ENCODE data around the gene VEGFC. TPM values are rescaled to one million over a fixed set of nuclear protein-coding genes. Genes with fewer than 3 reads are reported as not detected.

Gene VEGFC
- total RNA-seq, 2 donors from 2014 or later = 0.60 to 0.95 TPM

GRCh38 chr4:176680668-176681180 is 112.0 kb downstream of the VEGFC start:
- H3K27ac ChIP-seq (ENCODE audit: low read depth, low read length) = no peak overlapping the region
- H3K9me3 Mint-ChIP-seq = peaks cover 3% of the 10 kb centered on the region

GRCh38 chr4:176676901-176677300 is 115.8 kb downstream of the VEGFC start:
- TF ChIP-seq CTCF (conservative IDR thresholded peaks at IDR 0.05) = no peak
- no peak overlapping the region for H3K4me3 Mint-ChIP-seq
- H3K36me3 ChIP-seq (ENCODE audit: control insufficient read depth, insufficient read depth, low read length) = no peaks in the 10 kb centered on the region
- H3K4me3 ChIP-seq (ENCODE audit: low read length) = no peak overlapping the region
- no peak for DNase-seq
- H3K9ac ChIP-seq (ENCODE audit: extremely low read depth, low read length, poor library complexity, severe bottlenecking) = no peak overlapping the region
- H3K27me3 Mint-ChIP-seq (ENCODE audit: insufficient read depth) = no peaks in the 10 kb centered on the region
- H3K4me1 Mint-ChIP-seq = no peaks in the 10 kb centered on the region
- H3K27me3 ChIP-seq (ENCODE audit: control insufficient read depth, insufficient read depth, low read length, poor library complexity, severe bottlenecking) = no peaks in the 10 kb centered on the region
- 93 to 100% methylated on average over 1 to 4 of the region's 4 CpGs for WGBS, 2 experiments (ENCODE audit: insufficient coverage in 1 of 2, insufficient read length in 1 of 2)
- H3K27ac ChIP-seq (ENCODE audit: low read depth, low read length) = no peak overlapping the region
- H3K36me3 Mint-ChIP-seq (ENCODE audit: low read depth) = no peaks in the 10 kb centered on the region
- H3K4me1 ChIP-seq (ENCODE audit: control insufficient read depth, insufficient read depth, low read length) = no peaks in the 10 kb centered on the region
- H3K27ac Mint-ChIP-seq = no peak overlapping the region
- H3K9me3 Mint-ChIP-seq = peaks cover 3% of the 10 kb centered on the region
- H3K9me3 ChIP-seq (ENCODE audit: control insufficient read depth, low read length) = no peaks in the 10 kb centered on the region

More at GRCh38 chr4:176680668-176681180, 112.0 kb downstream of the VEGFC start:
- H3K4me1 Mint-ChIP-seq = no peaks in the 10 kb centered on the region
- Histone ChIP-seq H3K36me3 (ENCODE audit: control insufficient read depth, insufficient read depth, low read length) (no peaks in the 10 kb centered on the region), H3K9ac (ENCODE audit: extremely low read depth, low read length, poor library complexity, severe bottlenecking) (no peak overlapping the region), H3K4me3 (ENCODE audit: low read length) (no peak overlapping the region), H3K27me3 (ENCODE audit: control insufficient read depth, insufficient read depth, low read length, poor library complexity, severe bottlenecking) (no peaks in the 10 kb centered on the region), H3K9me3 (ENCODE audit: control insufficient read depth, low read length) (no peaks in the 10 kb centered on the region), H3K4me1 (ENCODE audit: control insufficient read depth, insufficient read depth, low read length) (no peaks in the 10 kb centered on the region)
- WGBS, 2 experiments (ENCODE audit: insufficient coverage in 1 of 2, insufficient read length in 1 of 2) = 94 to 100% methylated on average over 1 to 3 of the region's 4 CpGs
- H3K27me3 Mint-ChIP-seq (ENCODE audit: insufficient read depth) = no peaks in the 10 kb centered on the region
- no peak for DNase-seq
- no peaks in the 10 kb centered on the region for H3K36me3 Mint-ChIP-seq (ENCODE audit: low read depth)
- no peak overlapping the region for H3K27ac Mint-ChIP-seq
- TF ChIP-seq CTCF (conservative IDR thresholded peaks at IDR 0.05) = no peak
- no peak overlapping the region for H3K4me3 Mint-ChIP-seq

- H3K4me1 ChIP-seq (ENCODE audit: control insufficient read depth, insufficient read depth, low read length) = no peaks in the 10 kb centered on the region
- H3K27ac Mint-ChIP-seq = no peak overlapping the region
Measured at GRCh38 chr4:176675810-176676209, 116.9 kb downstream of the VEGFC start.

More at GRCh38 chr4:176675810-176676209, 116.9 kb downstream of the VEGFC start:
- Mint-ChIP-seq H3K27me3 (ENCODE audit: insufficient read depth) (no peaks in the 10 kb centered on the region), H3K4me1 (peaks cover under 1% of the 10 kb centered on the region), H3K4me3 (no peak overlapping the region), H3K9me3 (peaks cover 3% of the 10 kb centered on the region), H3K36me3 (ENCODE audit: low read depth) (no peaks in the 10 kb centered on the region)
- DNase-seq = no peak
- Histone ChIP-seq H3K9me3 (ENCODE audit: control insufficient read depth, low read length) (no peaks in the 10 kb centered on the region), H3K27me3 (ENCODE audit: control insufficient read depth, insufficient read depth, low read length, poor library complexity, severe bottlenecking) (no peaks in the 10 kb centered on the region), H3K36me3 (ENCODE audit: control insufficient read depth, insufficient read depth, low read length) (no peaks in the 10 kb centered on the region), H3K27ac (ENCODE audit: low read depth, low read length) (no peak overlapping the region), H3K4me3 (ENCODE audit: low read length) (no peak overlapping the region), H3K9ac (ENCODE audit: extremely low read depth, low read length, poor library complexity, severe bottlenecking) (no peak overlapping the region)
- TF ChIP-seq CTCF (conservative IDR thresholded peaks at IDR 0.05) = no peak
- 90 to 100% methylated on average over 1 to 3 of the region's 3 CpGs for WGBS, 2 experiments (ENCODE audit: insufficient coverage in 1 of 2, insufficient read length in 1 of 2)
